Naive thymus-derived CD4-positive, alpha-beta T cell (primary cell): ENCODE data around the gene MGLL. TPM values are rescaled to one million over a fixed set of nuclear protein-coding genes. Genes with fewer than 3 reads are reported as not detected.

ENCODE experiments used
- ATAC-seq: fragments of 150-1000 bp; cut with Tn5 transposase; 2 replicates; pipeline ENCODE4 v1.10.0; 2021; ENCODE audit warnings: mild to moderate bottlenecking, moderate library complexity
- CTCF ChIA-PET: fragments of 350-600 bp; sonication (Branson Sonifier 250); formaldehyde crosslinking; loops from one replicate; lab custom pipeline; 2021; ENCODE audit warnings: antibody characterized with exemption; lab: Charles Lee
- POLR2A ChIA-PET: fragments of 350-600 bp; sonication (Branson Sonifier 250); formaldehyde crosslinking; loops from one replicate; lab custom pipeline; 2021; ENCODE audit warnings: antibody characterized with exemption, inconsistent platforms; lab: Charles Lee
- DNase-seq, 9 donors: peaks; one replicate each; pipeline versions ENCODE4 v3.0.0 to v3.0.0-alpha.2; 2020 to 2022; ENCODE audit warnings: mixed read lengths in 1 of 9
- H3K27ac ChIP-seq: one replicate; pipeline ENCODE4 v1.7.0; 2013; ENCODE audit warnings: mild to moderate bottlenecking, low read depth, low read length, moderate library complexity
- H3K27me3 ChIP-seq, 2 donors: one replicate each; pipeline ENCODE4 v1.7.0; 2013; ENCODE audit warnings: low read length in 2 of 2, mild to moderate bottlenecking in 2 of 2, moderate library complexity in 2 of 2; ENCODE audit not compliant: control insufficient read depth in 2 of 2, insufficient read depth in 2 of 2
- H3K36me3 ChIP-seq, 3 experiments: 1 replicate in 2 of 3; 2 replicates in 1 of 3; pipeline ENCODE4 v1.7.0; 2013; ENCODE audit warnings: low read length in 3 of 3, mild to moderate bottlenecking in 3 of 3, moderate library complexity in 1 of 3; ENCODE audit not compliant: insufficient read depth in 3 of 3, control insufficient read depth in 2 of 3
- H3K4me1 ChIP-seq, 2 donors: one replicate each; pipeline ENCODE4 v1.7.0; 2013; ENCODE audit warnings: low read length in 2 of 2, mild to moderate bottlenecking in 2 of 2, moderate library complexity in 1 of 2; ENCODE audit not compliant: control insufficient read depth in 2 of 2, insufficient read depth in 2 of 2
- H3K4me3 ChIP-seq: 2 replicates; pipeline ENCODE4 v1.7.0; 2013; ENCODE audit warnings: mild to moderate bottlenecking, low read length
- H3K9me3 ChIP-seq, 3 experiments: 1 replicate in 2 of 3; 2 replicates in 1 of 3; pipeline ENCODE4 v1.7.0; 2013; ENCODE audit warnings: low read length in 3 of 3; ENCODE audit not compliant: control insufficient read depth in 2 of 3
- H3K27ac Mint-ChIP-seq, 9 donors: one replicate each; pipeline ENCODE4 v1.8.0; 2020 to 2022; ENCODE audit warnings: mixed read lengths in 9 of 9, mild to moderate bottlenecking in 8 of 9, moderate library complexity in 5 of 9, inconsistent platforms in 2 of 9
- H3K27me3 Mint-ChIP-seq, 5 donors: one replicate each; pipeline ENCODE4 v1.8.0; 2021 to 2022; ENCODE audit warnings: mixed read lengths in 5 of 5, mild to moderate bottlenecking in 1 of 5
- H3K36me3 Mint-ChIP-seq, 5 donors: one replicate each; pipeline ENCODE4 v1.8.0; 2020 to 2022; ENCODE audit warnings: mixed read lengths in 5 of 5, mild to moderate bottlenecking in 3 of 5, inconsistent platforms in 1 of 5
- H3K4me1 Mint-ChIP-seq, 7 donors: one replicate each; pipeline ENCODE4 v1.8.0; 2020 to 2022; ENCODE audit warnings: mixed read lengths in 7 of 7, mild to moderate bottlenecking in 3 of 7, inconsistent platforms in 1 of 7
- H3K4me3 Mint-ChIP-seq, 10 donors: one replicate each; pipeline ENCODE4 v1.8.0; 2020 to 2022; ENCODE audit warnings: mild to moderate bottlenecking in 10 of 10, mixed read lengths in 10 of 10, moderate library complexity in 6 of 10, inconsistent platforms in 2 of 10
- H3K9me3 Mint-ChIP-seq, 11 donors: one replicate each; pipeline ENCODE4 v1.8.0; 2020 to 2022; ENCODE audit warnings: mixed read lengths in 11 of 11, mild to moderate bottlenecking in 4 of 11, inconsistent platforms in 1 of 11, moderate library complexity in 1 of 11
- intact Hi-C, 2 donors: fragments of 100-400 bp; cut with micrococcal nuclease; formaldehyde crosslinking; loops; one replicate each; pipeline ENCODE4 v1.15.1; 2023
- polyA plus RNA-seq, 2 donors: library from polyadenylated mRNA; unstranded; fragments of 300-500 nt; fragmentation: Illumina TruSeq; gene quantifications; one replicate each; pipeline ENCODE4 v1.2.3, GENCODE V29; 2021
- total RNA-seq, 6 experiments: library from RNA in 5 of 6; stranded (reverse) in 5 of 6; gene quantifications; 1 replicate in 5 of 6; 2 replicates in 1 of 6; pipeline ENCODE4 v1.2.3 and lab custom pipeline; 2021 to 2026

The MGLL gene
- total and polyA plus RNA-seq, 7 experiments from 2014 or later, result 1.0 to 6.0 (median 2.1) TPM; not detected in 2

GRCh38 chr3:127773752-127774395, 48.4 kb downstream of the MGLL start:
- H3K9me3 Mint-ChIP-seq, result peaks cover 0 to 10% (median 2%) of the 10 kb centered on the region in 11 donors
- intact Hi-C loops, result no loop called here
- H3K4me1 Mint-ChIP-seq, result peaks cover 0 to 7% (median 0%) of the 10 kb centered on the region in 7 donors
- ATAC-seq (no peak), DNase-seq (no peak)
- ChIA-PET POLR2A (no interaction called here), CTCF (no interaction called here)
- H3K27me3 ChIP-seq, result no peaks in the 10 kb centered on the region
- H3K9me3 ChIP-seq, result no peaks in the 10 kb centered on the region
- H3K27ac ChIP-seq, result no peak overlapping the region
- no peak overlapping the region for H3K27ac Mint-ChIP-seq
- no peak overlapping the region for H3K4me3 ChIP-seq
- no peaks in the 10 kb centered on the region for H3K4me1 ChIP-seq
- H3K4me3 Mint-ChIP-seq, result no peak overlapping the region
- peaks cover 0 to 3% (median 0%) of the 10 kb centered on the region in 5 donors for H3K36me3 Mint-ChIP-seq
- H3K27me3 Mint-ChIP-seq, result peaks cover 0 to 5% (median 0%) of the 10 kb centered on the region in 5 donors
- H3K36me3 ChIP-seq, result no peaks in the 10 kb centered on the region

- CTCF ChIA-PET, result no interaction called here
- intact Hi-C loops, result no loop called here
- Mint-ChIP-seq H3K27me3 (peaks cover 0 to 11% (median 3%) of the 10 kb centered on the region in 5 donors), H3K27ac (no peak overlapping the region), H3K4me3 (no peak overlapping the region), H3K36me3 (peaks cover 0 to 8% (median 3%) of the 10 kb centered on the region in 5 donors), H3K9me3 (peaks cover 0 to 12% (median 7%) of the 10 kb centered on the region in 11 donors), H3K4me1 (peaks cover 0 to 5% (median 0%) of the 10 kb centered on the region in 7 donors)
- Histone ChIP-seq H3K4me3 (no peak overlapping the region), H3K9me3 (no peaks in the 10 kb centered on the region), H3K36me3 (no peaks in the 10 kb centered on the region), H3K4me1 (no peaks in the 10 kb centered on the region), H3K27ac (no peak overlapping the region), H3K27me3 (no peaks in the 10 kb centered on the region)
- ATAC-seq, result no peak
- no peak for DNase-seq
- POLR2A ChIA-PET, result no interaction called here
Measured at GRCh38 chr3:127772827-127773751, 49.2 kb downstream of the MGLL start.

GRCh38 chr3:127772273-127772672, 50.0 kb downstream of the MGLL start:
- no peaks in the 10 kb centered on the region for H3K4me1 ChIP-seq
- H3K4me3 Mint-ChIP-seq, result no peak overlapping the region
- H3K27ac Mint-ChIP-seq, result no peak overlapping the region
- H3K36me3 ChIP-seq, result no peaks in the 10 kb centered on the region
- DNase-seq (no peak), ATAC-seq (no peak)
- intact Hi-C loops, result no loop called here
- peaks cover 0 to 5% (median 0%) of the 10 kb centered on the region in 7 donors for H3K4me1 Mint-ChIP-seq
- H3K9me3 Mint-ChIP-seq, result peaks cover 0 to 17% (median 9%) of the 10 kb centered on the region in 11 donors
- ChIA-PET CTCF (no interaction called here), POLR2A (no interaction called here)
- peaks cover 0 to 9% (median 0%) of the 10 kb centered on the region in 5 donors for H3K36me3 Mint-ChIP-seq
- no peak overlapping the region for H3K4me3 ChIP-seq
- peaks cover 0 to 14% (median 3%) of the 10 kb centered on the region in 5 donors for H3K27me3 Mint-ChIP-seq
- no peak overlapping the region for H3K27ac ChIP-seq
- H3K27me3 ChIP-seq, result no peaks in the 10 kb centered on the region
- no peaks in the 10 kb centered on the region for H3K9me3 ChIP-seq

- Histone ChIP-seq H3K4me1 (no peaks in the 10 kb centered on the region), H3K27me3 (no peaks in the 10 kb centered on the region), H3K36me3 (no peaks in the 10 kb centered on the region), H3K27ac (no peak overlapping the region), H3K4me3 (no peak overlapping the region), H3K9me3 (no peaks in the 10 kb centered on the region)
- Mint-ChIP-seq H3K27ac (no peak overlapping the region), H3K4me1 (peaks cover 0 to 5% (median 0%) of the 10 kb centered on the region in 7 donors), H3K9me3 (peaks cover 0 to 21% (median 7%) of the 10 kb centered on the region in 11 donors), H3K36me3 (peaks cover 0 to 9% (median 0%) of the 10 kb centered on the region in 5 donors), H3K4me3 (no peak overlapping the region), H3K27me3 (peaks cover 0 to 11% (median 2%) of the 10 kb centered on the region in 5 donors)
- DNase-seq, result no peak
- ATAC-seq, result no peak
- POLR2A ChIA-PET, result no interaction called here
- CTCF ChIA-PET, result no interaction called here
- intact Hi-C loops, result no loop called here
Measured at GRCh38 chr3:127771746-127772145, 50.6 kb downstream of the MGLL start.

GRCh38 chr3:127770671-127771355, 51.5 kb downstream of the MGLL start:
- H3K27me3 Mint-ChIP-seq, result peaks cover 0 to 11% (median 5%) of the 10 kb centered on the region in 5 donors
- H3K4me3 ChIP-seq, result no peak overlapping the region
- no peaks in the 10 kb centered on the region for H3K27me3 ChIP-seq
- ChIA-PET CTCF (no interaction called here), POLR2A (no interaction called here)
- ATAC-seq, result peak; percentile 60
- H3K27ac ChIP-seq, result no peak overlapping the region
- DNase-seq, result no peak
- H3K36me3 Mint-ChIP-seq, result peaks cover 0 to 9% (median 0%) of the 10 kb centered on the region in 5 donors
- no peaks in the 10 kb centered on the region for H3K4me1 ChIP-seq
- peaks cover 0 to 5% (median 0%) of the 10 kb centered on the region in 7 donors for H3K4me1 Mint-ChIP-seq
- H3K36me3 ChIP-seq, result no peaks in the 10 kb centered on the region
- H3K4me3 Mint-ChIP-seq, result no peak overlapping the region
- H3K27ac Mint-ChIP-seq, result no peak overlapping the region
- no peaks in the 10 kb centered on the region for H3K9me3 ChIP-seq
- peaks cover 0 to 21% (median 7%) of the 10 kb centered on the region in 11 donors for H3K9me3 Mint-ChIP-seq
- intact Hi-C loops, result no loop called here

- intact Hi-C loops, result no loop called here
- no peak for ATAC-seq
- H3K36me3 Mint-ChIP-seq, result peaks cover 0 to 9% (median 0%) of the 10 kb centered on the region in 5 donors
- H3K27me3 ChIP-seq, result no peaks in the 10 kb centered on the region
- DNase-seq, result no peak
- no peak overlapping the region for H3K27ac Mint-ChIP-seq
- CTCF ChIA-PET, result no interaction called here
- H3K4me1 ChIP-seq, result no peaks in the 10 kb centered on the region
- H3K9me3 ChIP-seq, result no peaks in the 10 kb centered on the region
- peaks cover 0 to 21% (median 7%) of the 10 kb centered on the region in 11 donors for H3K9me3 Mint-ChIP-seq
- no peak overlapping the region for H3K4me3 ChIP-seq
- peaks cover 0 to 11% (median 5%) of the 10 kb centered on the region in 5 donors for H3K27me3 Mint-ChIP-seq
- H3K36me3 ChIP-seq, result no peaks in the 10 kb centered on the region
- peaks cover 0 to 11% (median 0%) of the 10 kb centered on the region in 7 donors for H3K4me1 Mint-ChIP-seq
- H3K27ac ChIP-seq, result no peak overlapping the region
- POLR2A ChIA-PET, result no interaction called here
- H3K4me3 Mint-ChIP-seq, result no peak overlapping the region
Measured at GRCh38 chr3:127769284-127770081, 52.8 kb downstream of the MGLL start.
